B cell (primary cell): ENCODE results near the gene MTFR1L.

Source experiments
- CTCF ChIP-seq: fragments of 200-600 bp; IDR thresholded peaks from one replicate; pipeline ENCODE4 v1.8.0; 2022; ENCODE audit warnings: antibody characterized with exemption, mild to moderate bottlenecking
- EZH2 ChIP-seq: IDR thresholded peaks from 2 replicates; pipeline ENCODE4 v1.6.1; 2012; ENCODE audit warnings: borderline replicate concordance, low read depth, mild to moderate bottlenecking, moderate library complexity, low read length; ENCODE audit not compliant: insufficient read depth, poor library complexity, severe bottlenecking

- TF ChIP-seq CTCF: no peak
- TF ChIP-seq EZH2: no peak
Measured at GRCh38 chr1:25799935-25800702, 19.6 kb upstream of the MTFR1L start, which contains the start of gene SELENON.
